ENCODE measurements around the gene XXYLT1.

DNA sequence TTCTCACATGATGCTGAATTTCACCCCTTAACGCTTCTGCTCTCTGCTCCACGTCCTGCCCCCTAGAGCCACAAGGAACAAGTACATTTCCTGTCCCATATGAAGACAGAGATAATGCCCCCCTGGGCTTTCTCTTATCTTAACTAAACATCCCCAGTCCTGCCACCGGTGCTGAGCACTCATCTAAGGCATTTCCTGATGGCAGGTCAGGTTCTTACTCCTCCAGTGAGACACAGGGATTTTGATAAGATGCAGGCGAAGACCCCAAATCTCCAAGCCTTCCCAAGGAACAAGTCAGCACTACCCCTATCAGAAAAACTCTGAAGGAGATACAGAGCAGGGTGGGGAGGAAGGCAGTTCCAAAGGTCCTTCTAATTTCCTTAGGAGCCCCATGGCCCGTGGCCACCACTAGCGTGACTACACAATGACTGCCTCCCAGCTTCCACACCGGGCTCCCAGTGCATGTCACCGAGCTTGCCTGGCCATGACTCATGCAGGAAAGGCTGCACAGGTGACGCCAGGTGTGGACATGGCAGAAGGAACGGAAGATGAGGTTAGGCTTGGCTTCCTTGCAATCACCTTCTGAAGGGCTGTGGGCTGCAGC lies 152.9 kb downstream of the XXYLT1 start:
- TF ChIP-seq CTCF (conservative IDR thresholded peaks at IDR 0.05; ENCODE audit: low read depth, low read length) (peak; percentile 31; the same call in 1 of the 2 replicates), EZH2 (IDR thresholded peaks at IDR 0.05; ENCODE audit: low read length, unreplicated experiment) (no peak)
